Daoy (cell line): ENCODE measurements around the gene SAMMSON. TPM values are rescaled to one million over a fixed set of nuclear protein-coding genes. Genes with fewer than 3 reads are reported as not detected.

Experiments used
- DNase-seq: peaks from one replicate; pipeline ENCODE4 v3.0.0-alpha.2; 2015; ENCODE audit warnings: low read depth
- total RNA-seq: library from RNA; depleted of rRNA; stranded (reverse); fragments of >200 nt; shearing (Covaris generic); gene quantifications from 2 replicates; pipeline ENCODE4 v1.2.3, GENCODE V29; 2014; rRNA removed

Gene SAMMSON
- not detected in 2 replicates for total RNA-seq

DNA sequence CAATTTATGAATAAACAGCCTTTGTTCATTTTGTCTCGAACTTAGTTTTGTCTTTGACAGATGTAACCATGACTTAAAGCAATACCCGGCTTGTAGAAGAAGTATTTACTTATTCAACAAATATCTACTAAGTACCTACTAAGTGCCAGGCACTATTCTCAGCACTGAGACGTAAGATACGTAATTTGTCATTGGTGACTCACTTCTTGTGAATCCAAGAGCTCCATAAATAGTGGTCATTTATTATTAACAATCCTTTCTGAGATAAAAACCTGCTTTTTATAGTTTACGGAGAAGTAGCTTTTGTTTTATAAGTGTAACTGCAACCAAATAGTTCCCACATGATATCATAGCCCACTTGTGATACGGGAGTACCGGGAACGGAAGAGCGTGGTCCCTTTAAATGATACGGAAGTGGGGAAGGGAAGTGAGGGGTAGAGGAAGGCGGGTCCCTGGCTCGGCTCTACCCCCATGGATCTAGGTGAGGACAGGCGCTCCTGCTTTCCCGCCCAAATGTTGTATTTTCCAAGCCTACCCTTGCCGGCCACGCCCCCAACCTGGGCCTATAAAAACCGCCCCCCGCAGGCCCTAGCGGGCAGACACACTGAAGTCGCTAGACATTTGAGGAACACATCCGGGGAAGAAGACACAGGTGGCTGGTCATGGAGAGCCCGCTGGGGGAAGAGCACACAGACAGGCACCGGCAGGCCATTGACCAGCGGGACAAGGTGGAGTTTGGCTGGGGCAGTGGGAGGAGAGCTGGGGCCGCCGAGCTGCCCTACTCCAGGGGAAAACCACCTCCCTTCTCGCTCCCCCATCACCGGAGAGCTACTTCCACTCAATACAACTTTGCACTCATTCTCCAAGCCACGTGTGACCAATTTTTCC, at the start of gene SAMMSON:
TSS of gene SAMMSON (plus strand) at position 594 of the 888 bp plus-strand sequence.
- DNase-seq = peak; percentile 24

GRCh38 chr3:69951616-69952015, 47.9 kb upstream of the SAMMSON start:
- DNase-seq = no peak

DNA sequence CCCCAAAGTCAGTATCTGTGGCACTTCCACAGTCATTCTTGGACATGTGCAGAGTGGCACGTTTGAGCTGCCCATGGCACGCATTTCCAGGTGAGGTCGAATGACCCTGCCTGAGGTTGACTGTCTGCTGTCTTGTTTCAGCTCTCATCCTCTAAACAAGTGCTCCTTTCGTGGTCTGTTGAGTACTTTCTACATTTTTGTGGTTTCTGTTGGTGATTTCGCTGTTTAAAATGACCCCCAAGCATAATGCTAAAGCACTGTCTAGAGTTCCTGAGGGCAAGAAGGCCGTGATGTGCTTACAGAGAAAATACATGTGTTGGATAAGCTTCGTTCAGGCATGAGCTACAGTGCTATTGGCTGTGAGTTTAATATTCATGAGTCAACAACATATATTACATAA, 40.0 kb upstream of the SAMMSON start:
- DNase-seq = no peak

DNA sequence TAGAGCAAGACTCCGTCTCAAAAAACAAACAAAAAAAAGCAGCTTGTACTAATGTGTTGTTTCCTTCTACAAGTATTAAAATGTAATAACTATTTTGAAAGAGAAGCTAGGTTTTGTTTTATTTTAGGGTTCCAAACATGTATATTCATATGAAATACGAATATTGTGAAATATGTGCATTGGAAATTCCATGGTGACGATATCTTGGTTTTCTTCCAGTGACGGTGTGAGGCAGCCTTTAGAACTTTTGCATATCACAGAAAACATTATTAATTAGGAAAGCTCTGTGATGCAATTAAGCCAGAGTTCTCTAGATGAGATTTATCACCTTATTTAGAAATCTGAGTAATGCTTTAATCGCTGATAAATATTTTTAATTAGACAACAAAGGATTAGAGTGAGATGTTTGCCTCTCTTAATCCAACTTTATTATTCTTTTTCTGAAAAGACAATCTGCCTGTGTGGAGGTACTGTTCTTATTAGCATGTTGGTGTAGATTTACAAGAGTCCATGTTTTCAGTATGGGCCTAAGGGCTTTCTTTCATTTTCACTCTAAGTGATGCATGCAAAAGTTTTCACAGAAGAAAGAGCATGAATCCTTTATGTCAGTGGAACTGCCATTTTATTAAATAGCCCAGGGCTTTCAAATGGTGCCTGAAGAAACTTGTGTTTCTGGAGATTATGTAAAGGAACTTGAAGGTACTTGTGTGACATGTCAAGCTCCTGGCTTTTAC, 37.7 kb upstream of the SAMMSON start:
- no peak for DNase-seq

- no peak for DNase-seq
Measured at GRCh38 chr3:69963643-69964042, 35.9 kb upstream of the SAMMSON start.

DNA sequence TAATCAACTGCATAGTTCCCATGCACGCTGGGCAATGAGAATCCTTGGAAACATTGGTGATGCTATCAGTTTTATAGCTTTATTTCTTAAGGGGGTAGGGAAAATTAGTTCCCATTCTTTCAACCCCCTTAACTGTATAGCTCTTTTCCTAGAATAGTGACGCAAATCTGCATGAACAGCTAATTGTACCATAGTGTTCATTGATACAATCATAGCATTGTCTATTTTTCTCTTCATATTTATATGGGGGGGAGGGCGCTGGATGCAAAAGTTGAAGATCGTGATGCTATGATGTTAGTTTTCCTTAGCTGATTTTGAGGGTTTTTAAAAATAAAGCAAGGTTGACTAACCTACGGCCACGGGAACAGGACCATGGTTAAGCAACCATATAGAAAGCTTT, 32.4 kb upstream of the SAMMSON start:
- DNase-seq = no peak

DNA sequence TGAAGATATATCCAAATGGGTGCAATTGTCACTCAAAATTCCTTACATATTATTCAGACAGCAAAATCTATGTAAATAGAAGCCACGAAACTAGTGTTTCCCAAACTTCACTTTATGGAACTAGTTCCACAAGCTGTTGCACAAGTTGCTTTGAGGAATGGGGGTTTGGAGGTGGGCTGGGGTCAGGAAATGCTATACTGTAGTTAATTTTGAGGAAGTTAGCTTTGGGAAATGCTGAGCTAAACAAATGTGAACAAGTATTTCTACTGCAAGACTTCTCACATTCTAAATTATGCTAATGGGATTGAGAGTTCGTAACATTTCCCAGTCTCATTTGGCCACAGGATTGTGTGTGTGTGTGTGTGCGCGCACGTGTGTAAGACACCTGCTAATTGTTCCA, 28.7 kb upstream of the SAMMSON start:
- DNase-seq = no peak

DNA sequence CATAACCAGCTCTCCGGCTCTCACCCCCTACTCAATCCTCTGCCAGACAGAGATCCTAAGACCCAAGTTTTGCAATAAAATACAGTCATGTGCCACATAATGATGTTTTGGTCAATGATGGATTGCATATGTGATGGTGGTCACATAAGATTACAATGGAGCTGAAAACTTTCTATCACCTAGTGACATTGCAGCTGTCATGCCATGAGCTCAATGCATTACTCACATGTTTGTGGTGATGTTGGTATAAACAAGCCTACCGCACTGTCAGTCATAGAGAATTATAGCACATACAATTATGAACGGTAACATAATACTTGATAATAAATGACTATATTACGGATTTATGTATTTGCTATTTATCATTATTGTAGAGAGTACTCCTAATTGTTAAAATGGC, 26.9 kb upstream of the SAMMSON start:
- no peak for DNase-seq

GRCh38 chr3:69976021-69976420, 23.5 kb upstream of the SAMMSON start:
- no peak for DNase-seq

GRCh38 chr3:69983546-69984265, 15.8 kb upstream of the SAMMSON start:
- DNase-seq = no peak

DNA sequence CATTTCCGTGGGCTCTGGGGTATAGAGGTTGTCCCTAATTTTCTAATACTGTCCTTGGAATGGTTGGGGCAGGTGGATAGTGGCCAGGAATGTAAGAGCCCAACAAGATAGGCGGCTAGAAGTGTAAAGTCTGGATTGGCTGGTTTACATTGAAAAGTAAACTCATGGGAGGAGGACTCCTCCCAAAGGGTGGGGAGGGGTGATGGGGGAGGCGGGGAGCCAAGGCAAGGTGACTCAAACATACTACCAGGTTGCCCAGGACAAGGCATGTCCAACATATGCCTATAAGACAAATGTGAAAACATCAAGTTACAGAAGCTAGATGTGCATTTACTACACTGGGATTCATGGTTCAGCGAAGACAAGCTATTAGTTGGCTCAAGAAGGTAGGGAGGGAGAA, 14.3 kb upstream of the SAMMSON start:
- no peak for DNase-seq

DNA sequence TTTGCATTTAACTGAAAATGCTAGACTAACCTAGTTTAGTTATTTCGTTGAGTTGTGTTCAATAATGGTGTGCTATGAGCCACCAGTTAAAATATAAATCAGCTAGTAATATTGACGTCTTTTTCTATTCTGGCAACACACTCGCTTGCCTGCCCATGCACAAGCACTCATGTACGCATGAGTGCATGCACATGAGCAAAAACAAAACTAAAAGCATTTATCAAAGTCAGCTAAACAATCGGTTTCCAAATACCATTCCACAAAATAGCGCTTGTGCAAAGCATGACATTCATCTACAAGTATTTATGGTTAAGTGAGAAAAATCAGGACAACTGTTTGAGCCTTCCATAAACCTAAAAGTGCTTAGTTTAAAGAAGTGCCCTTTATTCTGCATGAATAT, 13.1 kb upstream of the SAMMSON start:
- DNase-seq = no peak

DNA sequence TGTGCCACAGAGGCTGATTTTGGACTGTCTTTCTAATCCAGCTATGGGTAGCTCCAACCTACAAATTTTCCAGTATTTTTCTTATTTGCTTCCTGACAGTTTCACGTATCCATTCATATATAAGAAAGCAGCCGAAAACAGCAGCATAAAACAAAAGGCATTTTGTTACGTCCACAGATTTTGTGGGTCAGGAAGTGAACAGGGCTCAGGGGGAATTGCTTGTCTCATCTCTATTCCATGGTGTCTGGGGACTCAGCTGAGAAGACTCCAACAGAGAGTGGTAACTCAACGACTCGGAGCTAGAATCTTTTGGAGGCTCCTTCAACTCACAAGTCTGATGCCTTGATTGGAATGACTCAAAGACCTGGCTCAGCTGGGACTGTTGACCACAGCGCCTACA, 11.7 kb upstream of the SAMMSON start:
- DNase-seq = no peak

GRCh38 chr3:69993757-69994156, 5.8 kb upstream of the SAMMSON start:
- DNase-seq = no peak

- DNase-seq = no peak
Measured at GRCh38 chr3:69994919-69995318, 4.6 kb upstream of the SAMMSON start.

DNA sequence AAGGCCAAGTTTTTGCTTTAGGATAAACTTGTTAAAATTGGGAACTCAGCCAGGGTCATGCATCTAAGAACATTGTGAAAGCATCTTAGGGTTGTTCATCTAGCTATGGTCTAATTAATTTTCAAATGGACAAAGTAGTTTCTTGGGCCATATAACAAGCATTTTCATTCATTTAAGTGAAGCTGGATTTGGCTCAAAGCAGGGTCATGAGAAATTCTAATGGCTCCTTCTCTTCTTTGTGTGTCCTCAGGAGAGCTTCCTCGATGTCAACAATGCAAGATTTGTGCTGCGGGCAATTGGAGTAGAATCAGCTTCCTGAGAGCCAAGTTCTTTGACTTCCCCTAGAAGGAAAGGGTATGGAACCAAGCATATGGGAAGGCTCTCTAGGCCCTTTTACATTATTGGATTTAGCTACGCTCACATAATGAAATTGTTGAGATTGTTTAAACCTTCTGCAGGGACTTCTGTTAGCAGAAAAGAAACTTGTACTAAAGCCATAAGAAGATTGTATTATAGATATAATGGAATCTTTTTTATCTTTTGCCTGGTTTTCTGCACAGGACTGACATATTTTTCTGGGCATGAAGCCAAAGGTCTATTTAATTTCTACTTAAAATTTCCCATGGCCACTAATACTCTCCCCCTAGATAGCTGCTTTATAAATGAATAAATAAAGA, 1.8 kb upstream of the SAMMSON start:
- no peak for DNase-seq

- no peak for DNase-seq
Measured at GRCh38 chr3:69998759-69999139, 784 bp upstream of the SAMMSON start.

GRCh38 chr3:70000028-70000410, 486 bp downstream of the SAMMSON start:
- DNase-seq = no peak

- no peak for DNase-seq
Measured at GRCh38 chr3:70000563-70001081, 1.1 kb downstream of the SAMMSON start.

GRCh38 chr3:70003119-70003518, 3.6 kb downstream of the SAMMSON start:
- DNase-seq = no peak

DNA sequence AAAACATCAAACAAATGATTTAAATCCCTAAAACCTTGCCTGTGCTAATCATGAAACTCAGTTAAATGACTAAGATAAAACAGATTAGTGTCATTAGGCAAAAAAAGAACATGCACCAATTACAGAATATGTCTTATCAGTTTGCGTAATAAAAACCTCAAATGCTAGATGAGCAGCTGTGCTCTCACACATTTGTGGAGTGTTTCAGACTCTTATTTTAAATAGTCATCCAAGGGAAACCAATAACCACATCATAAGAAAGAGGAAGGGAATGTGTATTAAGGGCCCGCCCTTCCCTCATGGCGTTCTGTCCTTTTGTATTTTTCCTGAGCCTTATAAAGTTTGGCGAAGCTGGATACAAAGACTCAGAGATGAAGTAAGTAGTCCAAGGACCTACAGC, 6.6 kb downstream of the SAMMSON start:
- DNase-seq = no peak

DNA sequence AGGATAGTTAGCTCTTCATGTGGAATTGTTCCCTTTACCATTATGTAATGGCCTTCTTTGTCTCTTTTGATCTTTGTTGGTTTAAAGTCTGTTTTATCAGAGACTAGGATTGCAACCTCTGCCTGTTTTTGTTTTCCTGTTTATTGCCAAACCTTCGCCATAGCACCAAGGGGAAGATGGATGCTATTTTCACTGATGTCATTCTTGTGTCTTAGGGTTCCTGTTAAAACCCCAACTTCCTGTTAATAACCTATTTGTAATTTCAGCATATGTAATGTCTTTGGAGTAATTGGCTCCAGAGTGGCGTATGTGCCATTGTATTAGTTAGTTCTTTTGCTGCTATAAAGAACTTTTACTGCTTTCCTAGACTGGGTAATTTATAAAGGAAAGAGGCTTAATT, 10.8 kb downstream of the SAMMSON start:
- no peak for DNase-seq
